Choroid plexus epithelial cell (primary cell): Measurements from ENCODE around the gene TCAIM.

Experiments used
- DNase-seq: peaks from one replicate; pipeline ENCODE4 v3.0.0-alpha.2; 2010; ENCODE audit warnings: low read depth
- H3K4me3 ChIP-seq: 2 replicates; pipeline ENCODE4 v1.5.1; 2011; ENCODE audit warnings: low read depth, mild to moderate bottlenecking, control low read depth, low read length, moderate library complexity
- CTCF ChIP-seq: conservative IDR thresholded peaks from 2 replicates; pipeline ENCODE4 v1.5.1; 2011; ENCODE audit warnings: low read depth, mild to moderate bottlenecking, control low read depth, inconsistent platforms, low read length, moderate library complexity

TCAIM gene

DNA sequence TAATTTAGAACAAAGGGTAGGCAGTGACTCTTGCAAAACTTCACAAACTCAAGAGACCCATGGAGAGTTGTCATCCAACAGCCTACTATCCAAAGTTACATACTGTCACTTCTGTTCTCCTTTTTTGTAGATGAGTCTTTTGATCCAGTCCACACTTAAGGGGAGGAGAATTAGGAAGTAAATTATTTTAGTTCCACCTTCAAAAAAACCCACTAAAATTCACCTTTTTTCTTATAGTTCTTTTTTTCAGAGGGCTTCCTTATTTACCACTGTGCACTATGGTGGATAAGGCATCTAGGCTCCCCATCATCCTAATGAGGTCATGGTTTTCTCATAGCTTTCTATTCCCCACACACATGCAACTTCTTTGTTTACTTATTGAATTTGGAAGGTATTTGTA lies 8.6 kb upstream of the TCAIM start:
- no peak overlapping the region for H3K4me3 ChIP-seq
- no peak for DNase-seq
- TF ChIP-seq CTCF: no peak

- no peak overlapping the region for H3K4me3 ChIP-seq
- DNase-seq: no peak
- TF ChIP-seq CTCF: no peak
Measured at GRCh38 chr3:44330444-44330843, 8.1 kb upstream of the TCAIM start.

- TF ChIP-seq CTCF: no peak
Measured at GRCh38 chr3:44334326-44334725, 4.2 kb upstream of the TCAIM start.

DNA sequence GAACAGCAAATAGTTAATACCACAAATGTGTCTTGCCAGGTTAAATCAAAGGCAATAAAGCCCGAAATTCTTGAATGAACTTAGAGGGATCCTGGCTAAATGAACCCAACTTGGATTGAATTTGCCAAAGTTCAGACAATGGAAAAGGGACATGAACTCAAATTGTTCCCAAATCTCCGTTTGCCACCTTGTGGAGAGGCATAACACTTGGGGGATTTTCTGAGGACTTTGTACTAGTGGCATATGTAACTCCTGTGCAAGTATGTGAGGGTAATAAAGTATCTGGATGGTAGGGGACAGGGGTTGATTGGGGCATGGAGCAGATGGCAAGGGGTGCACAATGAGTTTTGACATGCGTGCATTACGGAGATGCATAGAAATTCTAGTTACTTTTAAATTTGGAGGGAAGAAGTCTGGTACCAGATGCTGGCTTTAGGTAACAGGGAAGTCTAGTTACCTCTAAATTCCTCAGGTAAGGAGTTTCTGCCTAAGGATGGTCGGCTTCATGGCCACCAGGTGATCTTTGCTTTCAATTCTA lies 1.2 kb upstream of the TCAIM start:
- H3K4me3 ChIP-seq: peak overlapping the region; percentile 89
- DNase-seq: no peak
- no peak for TF ChIP-seq CTCF

More at GRCh38 chr3:44334326-44334725, 4.2 kb upstream of the TCAIM start:
- no peak overlapping the region for H3K4me3 ChIP-seq
- DNase-seq: no peak

DNA sequence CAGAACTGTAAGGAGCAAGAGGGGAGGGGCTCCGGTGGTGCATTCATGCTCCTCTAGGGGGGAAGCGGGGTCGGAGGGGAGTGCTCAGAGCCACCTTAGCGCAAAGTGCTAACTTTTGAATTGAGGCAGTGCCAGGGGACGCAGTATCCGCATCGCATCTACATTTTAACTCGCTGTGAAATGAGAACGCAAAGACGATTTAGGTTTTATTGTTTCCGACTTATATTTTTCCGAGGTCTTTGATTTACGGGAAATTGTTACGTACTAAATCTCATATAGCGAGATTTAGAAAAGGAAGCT lies 212 bp downstream of the TCAIM start:
- DNase-seq: no peak
- H3K4me3 ChIP-seq: peak overlapping the region; percentile 89
- no peak for TF ChIP-seq CTCF

DNA sequence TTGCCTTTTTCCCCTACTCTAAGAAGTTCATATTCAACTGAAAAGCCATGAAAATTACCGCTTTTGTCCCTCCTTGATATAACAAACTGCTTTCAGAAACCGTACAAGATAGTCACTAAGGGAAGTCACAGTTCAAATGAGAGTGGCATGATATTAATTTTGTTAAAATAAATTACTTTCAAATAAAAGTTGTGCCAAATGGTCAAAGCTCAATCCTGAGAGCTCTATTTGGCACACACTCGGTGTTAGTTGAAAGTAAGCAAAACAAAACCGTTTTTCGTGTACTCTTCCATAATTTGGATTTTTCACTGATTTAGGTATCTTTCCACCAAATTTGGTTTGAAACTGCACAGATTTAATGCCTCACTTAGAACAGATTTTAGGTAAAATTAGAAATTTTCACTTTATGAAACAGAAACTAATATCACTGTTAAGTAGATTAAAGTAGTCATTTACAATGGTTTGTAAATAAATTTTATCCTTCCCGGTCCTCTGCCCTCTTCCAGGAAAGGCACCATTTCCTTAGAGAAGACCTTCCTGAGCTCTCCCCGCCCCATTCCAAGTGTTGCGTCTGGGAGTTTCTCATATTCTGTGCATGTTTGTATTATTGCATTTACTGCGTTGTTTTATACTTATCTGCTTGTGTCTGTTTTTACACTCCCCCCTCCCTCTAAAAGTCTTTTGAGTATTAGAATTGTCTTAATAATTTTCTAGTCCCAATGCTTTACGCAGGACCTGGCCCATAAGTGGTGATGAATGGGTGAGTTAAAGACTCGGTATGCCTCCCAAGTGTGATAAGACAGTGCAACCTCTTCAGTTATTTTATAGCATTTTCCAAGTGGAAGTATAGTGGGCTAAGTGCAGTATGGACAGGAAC lies 853 bp downstream of the TCAIM start:
- no peak for DNase-seq
- TF ChIP-seq CTCF: no peak
- peak overlapping the region; percentile 89 for H3K4me3 ChIP-seq

- H3K4me3 ChIP-seq: no peak overlapping the region
- no peak for TF ChIP-seq CTCF
- no peak for DNase-seq
Measured at GRCh38 chr3:44340058-44340395, 1.5 kb downstream of the TCAIM start.
